Chondrocyte (in vitro differentiated cells): ENCODE data around the gene RIMS1. TPM values are rescaled to one million over a fixed set of nuclear protein-coding genes. Genes with fewer than 3 reads are reported as not detected.

Experiments used
- DNase-seq: peaks from one replicate; pipeline ENCODE4 v3.0.0; 2021; ENCODE audit warnings: mixed read lengths, low spot score
- H3K27ac Mint-ChIP-seq: one replicate; pipeline ENCODE4 v1.8.0; 2021; ENCODE audit warnings: mild to moderate bottlenecking, moderate library complexity, mixed read lengths; ENCODE audit not compliant: unreplicated experiment
- H3K27me3 Mint-ChIP-seq: 2 replicates; pipeline ENCODE4 v1.8.0; 2021; ENCODE audit warnings: low read depth, mixed read lengths
- H3K36me3 Mint-ChIP-seq: 2 replicates; pipeline ENCODE4 v1.8.0; 2021; ENCODE audit warnings: low read depth, mixed read lengths
- H3K4me1 Mint-ChIP-seq: 2 replicates; pipeline ENCODE4 v1.8.0; 2021; ENCODE audit warnings: low read depth, mild to moderate bottlenecking, mixed read lengths
- H3K4me3 Mint-ChIP-seq: one replicate; pipeline ENCODE4 v1.8.0; 2021; ENCODE audit warnings: mild to moderate bottlenecking, moderate library complexity, mixed read lengths; ENCODE audit not compliant: unreplicated experiment
- H3K9me3 Mint-ChIP-seq: 2 replicates; pipeline ENCODE4 v1.8.0; 2021; ENCODE audit warnings: low read depth, mixed read lengths
- total RNA-seq: library from RNA; stranded (reverse); gene quantifications from 3 replicates; pipeline ENCODE4 v1.2.1, GENCODE V29; 2021
- TF ChIP-seq, protein P1 (sequence below): fragments of 200-600 bp; sonication (generic); IDR thresholded peaks from 2 replicates; pipeline ENCODE4 v1.5.0; 2021; ENCODE audit warnings: antibody characterized with exemption, mild to moderate bottlenecking, moderate library complexity

RIMS1 gene
- total RNA-seq, 1 donor from 2014 or later: 6.6 TPM

DNA sequence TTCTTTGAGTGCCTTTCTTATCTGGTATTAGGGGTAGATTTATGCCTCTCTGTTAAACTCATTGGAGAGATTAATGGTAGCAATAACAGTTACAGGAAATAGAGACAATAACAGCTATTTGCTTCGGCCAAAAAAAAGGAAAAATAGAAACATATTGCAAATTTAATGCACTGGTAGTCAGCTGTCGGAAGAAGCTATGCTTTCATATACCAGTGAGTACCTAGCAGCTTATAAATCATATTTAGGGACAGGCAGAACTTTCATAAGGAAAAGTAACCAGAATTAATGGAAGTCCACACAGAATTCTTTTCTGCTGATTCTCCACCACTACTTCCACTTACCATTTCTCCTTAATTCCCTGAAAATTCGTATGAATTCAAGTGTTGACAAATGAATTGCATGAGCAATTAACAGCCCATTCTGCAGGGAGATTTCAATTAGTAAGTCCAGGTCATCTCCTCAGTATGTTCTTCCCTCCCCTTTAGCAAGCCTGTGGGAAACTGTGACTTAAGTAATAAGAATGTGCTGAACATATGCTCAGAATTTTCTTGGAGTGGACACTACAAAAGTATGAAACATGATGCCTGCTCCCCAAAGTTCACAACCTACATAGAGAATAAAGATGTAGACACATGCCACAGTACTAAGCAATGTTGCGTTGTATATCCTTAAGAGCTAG, 538.8 kb downstream of the RIMS1 start:
- DNase-seq: no peak
- peaks cover 4% of the 10 kb centered on the region for H3K27me3 Mint-ChIP-seq
- TF ChIP-seq, protein P1, sequence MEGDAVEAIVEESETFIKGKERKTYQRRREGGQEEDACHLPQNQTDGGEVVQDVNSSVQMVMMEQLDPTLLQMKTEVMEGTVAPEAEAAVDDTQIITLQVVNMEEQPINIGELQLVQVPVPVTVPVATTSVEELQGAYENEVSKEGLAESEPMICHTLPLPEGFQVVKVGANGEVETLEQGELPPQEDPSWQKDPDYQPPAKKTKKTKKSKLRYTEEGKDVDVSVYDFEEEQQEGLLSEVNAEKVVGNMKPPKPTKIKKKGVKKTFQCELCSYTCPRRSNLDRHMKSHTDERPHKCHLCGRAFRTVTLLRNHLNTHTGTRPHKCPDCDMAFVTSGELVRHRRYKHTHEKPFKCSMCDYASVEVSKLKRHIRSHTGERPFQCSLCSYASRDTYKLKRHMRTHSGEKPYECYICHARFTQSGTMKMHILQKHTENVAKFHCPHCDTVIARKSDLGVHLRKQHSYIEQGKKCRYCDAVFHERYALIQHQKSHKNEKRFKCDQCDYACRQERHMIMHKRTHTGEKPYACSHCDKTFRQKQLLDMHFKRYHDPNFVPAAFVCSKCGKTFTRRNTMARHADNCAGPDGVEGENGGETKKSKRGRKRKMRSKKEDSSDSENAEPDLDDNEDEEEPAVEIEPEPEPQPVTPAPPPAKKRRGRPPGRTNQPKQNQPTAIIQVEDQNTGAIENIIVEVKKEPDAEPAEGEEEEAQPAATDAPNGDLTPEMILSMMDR: no peak
- H3K4me1 Mint-ChIP-seq: peaks cover 5% of the 10 kb centered on the region
- H3K4me3 Mint-ChIP-seq: no peak overlapping the region
- no peaks in the 10 kb centered on the region for H3K36me3 Mint-ChIP-seq
- H3K9me3 Mint-ChIP-seq: no peaks in the 10 kb centered on the region
- no peak overlapping the region for H3K27ac Mint-ChIP-seq

DNA sequence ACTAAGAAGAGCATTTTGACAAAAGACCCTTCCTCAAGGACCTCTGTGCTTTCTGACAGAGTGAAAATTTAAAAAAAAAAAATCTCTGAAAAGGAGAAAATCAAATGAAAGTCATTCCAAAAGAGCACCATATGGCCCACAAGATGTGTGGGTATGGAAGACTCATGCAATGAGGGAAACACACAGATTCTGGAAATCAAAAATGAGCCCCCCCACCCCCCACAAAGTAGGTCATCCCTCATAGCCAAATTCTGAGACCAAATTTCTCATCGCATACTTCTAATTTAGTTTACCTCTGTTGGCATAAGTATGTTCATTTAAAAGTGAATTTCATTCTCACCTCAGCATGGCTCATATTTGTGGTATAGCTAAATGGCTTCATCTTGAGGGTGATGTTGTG, 554.3 kb downstream of the RIMS1 start:
- Mint-ChIP-seq H3K27ac (no peak overlapping the region), H3K4me1 (no peaks in the 10 kb centered on the region), H3K9me3 (no peaks in the 10 kb centered on the region), H3K36me3 (no peaks in the 10 kb centered on the region), H3K27me3 (peaks cover 52% of the 10 kb centered on the region), H3K4me3 (no peak overlapping the region)
- no peak for DNase-seq
- TF ChIP-seq, protein P1: no peak

DNA sequence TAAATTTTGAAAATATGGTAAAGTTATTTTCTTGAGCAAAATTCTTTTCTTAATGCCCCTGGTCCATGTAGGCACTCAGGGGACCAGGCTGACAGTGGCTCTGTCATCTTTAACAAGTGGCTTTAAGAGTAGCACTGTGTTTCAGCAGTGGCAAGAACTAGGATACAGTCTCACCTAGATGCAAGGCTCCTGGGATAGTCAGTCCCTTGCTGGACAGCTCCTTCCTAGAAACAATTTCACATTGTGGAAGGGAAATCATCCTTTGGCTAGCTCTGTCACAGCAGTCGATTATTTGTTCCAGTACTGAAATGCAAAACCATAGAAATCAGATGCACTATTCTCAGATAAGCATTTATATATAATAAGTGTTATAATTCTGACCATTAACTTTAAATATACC, 560.1 kb downstream of the RIMS1 start:
- no peak overlapping the region for H3K4me3 Mint-ChIP-seq
- no peak for DNase-seq
- H3K9me3 Mint-ChIP-seq: no peaks in the 10 kb centered on the region
- TF ChIP-seq, protein P1: no peak
- H3K36me3 Mint-ChIP-seq: no peaks in the 10 kb centered on the region
- H3K4me1 Mint-ChIP-seq: no peaks in the 10 kb centered on the region
- peaks cover 36% of the 10 kb centered on the region for H3K27me3 Mint-ChIP-seq
- H3K27ac Mint-ChIP-seq: no peak overlapping the region
